ENCODE data around the gene AVL9. TPM values are rescaled to one million over a fixed set of nuclear protein-coding genes. Genes with fewer than 3 reads are reported as not detected.
"Not testable (repeated sequence)": the region's sequence is repeated elsewhere in the genome, so short reads cannot be mapped to it uniquely, and the experiment has no call there.

The AVL9 gene
- polyA plus RNA-seq, 2 of the 4 experiments (the other 2 are of a cell fraction) = 24.0 to 36.1 TPM

- FAIRE-seq; ATAC-seq; H3K4me3 ChIP-seq; H3K9me3 ChIP-seq; DNase-seq (ENCODE audit: low read depth in 1 of 2, low spot score in 1 of 2); H3K4me2 ChIP-seq; H3K27ac ChIP-seq: not testable (repeated sequence)
- peak; percentile 86; the same call in 1 of the 2 replicates for TF ChIP-seq KDM1A (IDR thresholded peaks at IDR 0.05; ENCODE audit: low read depth)
- CTCF ChIA-PET = interaction anchor here (1.4 kb wide), 1 partner anchor 443 kb away, joined by 3 read pairs; no protein-coding TSS in a partner anchor
- peaks cover 43% of the 10 kb centered on the region for H3K4me1 ChIP-seq
- 69% methylated on average over 2 of the region's 2 CpGs for WGBS (ENCODE audit: missing lambda C conversion rate)
- POLR2A ChIA-PET = interaction anchor here (0.7 kb wide), 1 partner anchor 1091 kb away, joined by 4 read pairs; no protein-coding TSS in a partner anchor
These were observed 4.5 kb downstream of the AVL9 start for GRCh38 chr7:32499755-32500154.

GRCh38 chr7:32500216-32500615, 4.9 kb downstream of the AVL9 start:
- POLR2A ChIA-PET; H3K4me3 ChIP-seq; ATAC-seq; FAIRE-seq; DNase-seq (ENCODE audit: low read depth in 1 of 2, low spot score in 1 of 2); H3K9me3 ChIP-seq: not testable (repeated sequence)
- peak overlapping the region; percentile 70 for H3K4me2 ChIP-seq
- H3K4me1 ChIP-seq = peaks cover 45% of the 10 kb centered on the region
- 94% methylated on average over 1 of the region's 1 CpG for WGBS (ENCODE audit: missing lambda C conversion rate)
- peak overlapping the region in 1 of 2 experiments; percentile 85; a peak in 2 of 6 replicates for H3K27ac ChIP-seq
- CTCF ChIA-PET = interaction anchor here (1.4 kb wide), 1 partner anchor 443 kb away, joined by 3 read pairs; no protein-coding TSS in a partner anchor

GRCh38 chr7:32500922-32501341, 5.6 kb downstream of the AVL9 start:
- Histone ChIP-seq H3K4me2 (peak overlapping the region; percentile 70), H3K4me1 (peaks cover 52% of the 10 kb centered on the region), H3K4me3 (no peak overlapping the region), H3K9me3 (no peaks in the 10 kb centered on the region), H3K27ac (peak overlapping the region; percentile 13 to 85; a peak in 5 of 6 replicates)
- CTCF ChIA-PET = interaction anchor here (1.4 kb wide), 1 partner anchor 442 kb away, joined by 3 read pairs; no protein-coding TSS in a partner anchor
- ATAC-seq (peak; percentile 53 to 54; a peak in 5 of 6 replicates), DNase-seq (ENCODE audit: low read depth in 1 of 2, low spot score in 1 of 2) (no peak), FAIRE-seq (no peak)
- no peak for TF ChIP-seq HOXB13 (CRISPR knock-in tag; IDR thresholded peaks at IDR 0.05; ENCODE audit: low read depth)
- no peak for TF ChIP-seq HOXA7 (CRISPR knock-in tag; IDR thresholded peaks at IDR 0.05)
- TF ChIP-seq FOSL2 (IDR thresholded peaks at IDR 0.05) = peak; percentile 58; the same call in 1 of the 2 replicates
- peak; percentile 76 for TF ChIP-seq FOSL2 (CRISPR knock-in tag; IDR thresholded peaks at IDR 0.05)
- TF ChIP-seq REST (IDR thresholded peaks at IDR 0.05) = no peak
- TF ChIP-seq JUNB (IDR thresholded peaks at IDR 0.05) = peak; percentile 43; the same call in 1 of the 2 replicates
- POLR2A ChIA-PET = no interaction called here
- WGBS (ENCODE audit: missing lambda C conversion rate) = 13% methylated on average over 1 of the region's 1 CpG

- 56% methylated on average over 1 of the region's 1 CpG for WGBS (ENCODE audit: missing lambda C conversion rate)
- ATAC-seq (peak; percentile 38 to 72; a peak in 3 of 6 replicates), DNase-seq (ENCODE audit: low read depth in 1 of 2, low spot score in 1 of 2) (no peak), FAIRE-seq (no peak)
- ChIA-PET CTCF (no interaction called here), POLR2A (no interaction called here)
- no peak for TF ChIP-seq MAZ (IDR thresholded peaks at IDR 0.05; ENCODE audit: borderline replicate concordance, low read depth, low read length)
- no peak for TF ChIP-seq FOSL2 (IDR thresholded peaks at IDR 0.05)
- peak; percentile 15; the same call in 1 of the 2 replicates for TF ChIP-seq FOSL2 (CRISPR knock-in tag; IDR thresholded peaks at IDR 0.05)
- Histone ChIP-seq H3K4me3 (no peak overlapping the region), H3K4me2 (peak overlapping the region; percentile 70), H3K9me3 (no peaks in the 10 kb centered on the region), H3K4me1 (peaks cover 58% of the 10 kb centered on the region), H3K27ac (peak overlapping the region; percentile 41 to 85; a peak in 5 of 6 replicates)
These were observed 6.2 kb downstream of the AVL9 start for GRCh38 chr7:32501522-32501921.

- TF ChIP-seq POLR2A (IDR thresholded peaks at IDR 0.05; ENCODE audit: low read length) = no peak
- no peak for TF ChIP-seq CBX8 (IDR thresholded peaks at IDR 0.05)
- no peak for TF ChIP-seq HEYL (CRISPR knock-in tag; IDR thresholded peaks at IDR 0.05)
- no peak for TF ChIP-seq EP300 (IDR thresholded peaks at IDR 0.05)
- TF ChIP-seq RFX5 (IDR thresholded peaks at IDR 0.05) = no peak
- no peak for TF ChIP-seq TP53 (CRISPR knock-in tag; IDR thresholded peaks at IDR 0.05)
- TF ChIP-seq CHD2 (IDR thresholded peaks at IDR 0.05; ENCODE audit: low read length, partially characterized antibody) = no peak
- ChIA-PET POLR2A (interaction anchor here (0.6 kb wide), 1 partner anchor 11 kb away, joined by 5 read pairs; no protein-coding TSS in a partner anchor), CTCF (no interaction called here)
- peak overlapping the region; percentile 70; the same call in 2 of the 3 replicates for H3K4me2 ChIP-seq
- WGBS (ENCODE audit: missing lambda C conversion rate) = 69% methylated on average over 4 of the region's 4 CpGs
- H3K27ac ChIP-seq = peak overlapping the region in 1 of 2 experiments; percentile 29; a peak in 2 of 6 replicates
- H3K9me3 ChIP-seq = no peaks in the 10 kb centered on the region
- FAIRE-seq (no peak), ATAC-seq (no peak), DNase-seq (ENCODE audit: low read depth in 1 of 2, low spot score in 1 of 2) (no peak)
- H3K4me3 ChIP-seq = no peak overlapping the region
- peaks cover 55% of the 10 kb centered on the region for H3K4me1 ChIP-seq
These were observed 7.4 kb downstream of the AVL9 start for GRCh38 chr7:32502728-32503127.

Measured in A549 (cell line).